22Rv1 (cell line): ENCODE results near the gene SRSF12.
A peak's percentile ranks its signal among the peaks of the same experiment; 100 is the strongest.

Source experiments
- H3K27ac ChIP-seq: fragments of 450-650 bp; 2 replicates; pipeline ENCODE4 v1.5.1; 2017
- ZFX ChIP-seq: fragments of 450-650 bp; IDR thresholded peaks from 2 replicates; pipeline ENCODE4 v1.6.1; 2017; ENCODE audit warnings: antibody characterized with exemption, borderline replicate concordance
- TF ChIP-seq, protein P1 (sequence below): fragments of 450-650 bp; IDR thresholded peaks from 2 replicates; pipeline ENCODE4 v1.5.1; 2017; ENCODE audit warnings: mild to moderate bottlenecking

Gene SRSF12

DNA sequence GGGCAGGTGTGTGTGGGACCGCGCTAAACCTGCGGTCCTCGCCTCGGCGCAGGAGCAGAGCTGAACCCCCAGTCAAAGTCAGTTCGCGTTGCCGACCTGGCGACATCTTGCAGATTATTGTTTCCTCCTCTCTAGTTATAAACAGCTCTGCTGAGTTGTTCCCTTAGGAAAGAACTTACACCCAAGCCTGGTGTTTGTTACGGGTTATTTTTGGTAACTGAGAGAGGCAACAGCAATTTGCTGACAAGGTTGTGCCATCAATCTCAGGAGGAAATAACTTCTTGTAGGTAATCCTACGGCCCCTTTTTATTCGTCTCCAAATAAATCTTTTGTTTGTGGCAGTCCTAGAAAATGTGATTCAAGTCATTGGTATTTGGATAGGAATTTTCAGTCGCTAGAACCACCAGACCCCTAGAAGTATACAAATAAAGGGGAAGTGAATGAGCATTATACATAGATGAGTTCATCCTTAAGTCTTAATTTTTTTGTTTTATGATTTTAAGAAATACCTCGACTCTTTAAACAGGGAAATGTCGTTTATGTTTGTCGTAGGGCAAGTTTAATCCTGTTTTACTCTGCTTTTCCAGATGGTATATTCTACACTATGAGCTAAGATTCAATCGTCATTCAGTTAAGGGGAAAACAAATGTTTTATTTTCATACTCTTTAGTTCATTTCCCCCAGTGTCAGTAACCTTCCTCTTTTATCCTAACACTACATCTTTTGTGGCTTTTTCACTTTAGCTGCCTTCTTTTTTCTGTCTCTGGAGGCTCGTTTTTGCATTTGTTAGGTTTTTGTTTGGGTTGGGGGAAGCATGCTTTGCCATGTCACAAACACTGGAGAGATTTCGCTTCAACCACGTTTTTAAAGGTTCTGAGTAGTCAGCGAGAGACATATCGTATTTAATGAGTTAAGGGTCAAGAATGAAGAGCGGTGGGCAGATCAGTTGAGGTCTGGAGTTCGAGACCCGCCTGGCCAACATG is 29.1 kb upstream of the SRSF12 start:
- peak overlapping the region; percentile 70 for H3K27ac ChIP-seq
- TF ChIP-seq, protein P1, sequence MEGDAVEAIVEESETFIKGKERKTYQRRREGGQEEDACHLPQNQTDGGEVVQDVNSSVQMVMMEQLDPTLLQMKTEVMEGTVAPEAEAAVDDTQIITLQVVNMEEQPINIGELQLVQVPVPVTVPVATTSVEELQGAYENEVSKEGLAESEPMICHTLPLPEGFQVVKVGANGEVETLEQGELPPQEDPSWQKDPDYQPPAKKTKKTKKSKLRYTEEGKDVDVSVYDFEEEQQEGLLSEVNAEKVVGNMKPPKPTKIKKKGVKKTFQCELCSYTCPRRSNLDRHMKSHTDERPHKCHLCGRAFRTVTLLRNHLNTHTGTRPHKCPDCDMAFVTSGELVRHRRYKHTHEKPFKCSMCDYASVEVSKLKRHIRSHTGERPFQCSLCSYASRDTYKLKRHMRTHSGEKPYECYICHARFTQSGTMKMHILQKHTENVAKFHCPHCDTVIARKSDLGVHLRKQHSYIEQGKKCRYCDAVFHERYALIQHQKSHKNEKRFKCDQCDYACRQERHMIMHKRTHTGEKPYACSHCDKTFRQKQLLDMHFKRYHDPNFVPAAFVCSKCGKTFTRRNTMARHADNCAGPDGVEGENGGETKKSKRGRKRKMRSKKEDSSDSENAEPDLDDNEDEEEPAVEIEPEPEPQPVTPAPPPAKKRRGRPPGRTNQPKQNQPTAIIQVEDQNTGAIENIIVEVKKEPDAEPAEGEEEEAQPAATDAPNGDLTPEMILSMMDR, result no peak
- TF ChIP-seq ZFX, result no peak

DNA sequence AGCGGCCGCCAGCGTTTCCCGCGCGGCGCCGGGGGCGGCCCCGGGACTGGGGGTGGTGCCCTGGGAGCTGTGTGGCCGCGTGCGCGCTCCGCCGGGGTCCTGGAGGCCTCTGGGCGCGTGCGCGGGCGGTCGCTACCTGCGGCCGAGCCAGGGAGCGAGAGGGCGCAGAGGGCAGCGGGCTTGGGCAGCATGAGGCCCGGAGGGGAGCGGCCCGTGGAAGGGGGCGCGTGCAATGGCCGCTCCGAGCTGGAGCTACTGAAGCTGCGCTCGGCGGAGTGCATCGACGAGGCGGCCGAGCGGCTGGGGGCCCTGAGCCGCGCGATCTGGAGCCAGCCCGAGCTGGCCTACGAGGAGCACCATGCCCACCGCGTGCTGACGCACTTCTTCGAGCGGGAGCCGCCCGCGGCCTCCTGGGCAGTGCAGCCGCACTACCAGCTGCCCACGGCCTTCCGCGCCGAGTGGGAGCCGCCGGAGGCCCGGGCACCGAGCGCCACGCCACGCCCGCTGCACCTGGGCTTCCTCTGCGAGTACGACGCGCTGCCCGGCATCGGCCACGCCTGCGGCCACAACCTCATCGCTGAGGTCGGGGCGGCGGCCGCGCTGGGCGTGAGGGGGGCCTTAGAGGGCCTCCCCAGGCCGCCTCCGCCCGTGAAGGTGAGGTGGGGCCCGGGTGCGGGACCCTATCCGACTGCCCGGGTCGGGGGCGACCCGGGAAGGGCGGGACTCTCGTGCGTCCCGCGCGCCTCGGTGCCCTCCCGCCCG is 28.3 kb upstream of the SRSF12 start, which contains the start of gene PM20D2:
PM20D2 (plus strand) TSS at position 100 of the 762 bp plus-strand sequence; CDS start at position 190, 90 bp downstream.
- peak within 1 kb of the TSS; percentile 70 for H3K27ac ChIP-seq

DNA sequence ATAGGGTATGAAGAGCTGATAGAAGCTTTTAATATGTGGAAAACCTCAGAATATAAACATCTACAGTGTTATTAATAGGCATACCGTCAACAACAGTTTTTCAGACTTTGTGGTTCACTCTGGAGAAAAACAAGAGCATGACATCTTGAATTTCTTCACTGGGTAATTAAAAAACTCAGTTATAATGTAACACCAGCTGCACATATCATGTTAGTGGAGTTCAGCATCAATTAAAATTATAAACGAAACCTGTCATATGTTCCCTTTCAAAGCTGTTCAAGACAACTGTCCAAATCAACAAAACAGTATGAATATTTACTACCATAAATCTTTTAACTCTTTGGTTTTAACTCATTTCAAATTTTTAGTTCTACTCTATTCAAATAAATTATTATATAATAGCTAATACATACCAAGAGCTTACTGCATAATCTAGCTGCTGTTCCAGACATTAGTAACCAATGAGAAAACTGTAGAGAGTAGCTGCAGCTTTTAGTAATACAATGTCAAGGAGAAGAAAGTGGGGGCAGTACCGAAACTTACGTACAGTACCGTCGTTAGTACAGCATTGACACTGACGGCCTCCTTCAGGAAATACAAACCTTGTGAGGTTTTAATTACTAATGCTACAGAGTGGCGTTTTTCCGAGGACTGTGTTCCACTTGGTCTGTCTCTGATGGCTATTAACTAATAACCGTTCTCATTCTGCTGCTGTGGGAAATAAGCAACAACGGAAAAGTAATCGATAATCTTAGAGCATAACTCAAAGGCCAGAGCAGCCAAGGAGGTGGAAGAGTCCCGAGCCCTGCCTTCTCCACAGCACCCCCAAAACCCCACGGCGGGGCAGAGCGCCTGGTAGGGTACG is 27.5 kb upstream of the SRSF12 start:
- H3K27ac ChIP-seq, result peak overlapping the region; percentile 70
- TF ChIP-seq ZFX, result no peak
- TF ChIP-seq, protein P1, result no peak

More for the DNA sequence above, 28.3 kb upstream of the SRSF12 start, which contains the start of gene PM20D2:
- TF ChIP-seq, protein P1, result no peak
- no peak for TF ChIP-seq ZFX

GRCh38 chr6:89144354-89144906 is 26.6 kb upstream of the SRSF12 start:
- TF ChIP-seq, protein P1, result no peak
- TF ChIP-seq ZFX, result no peak
- H3K27ac ChIP-seq, result peak overlapping the region; percentile 70

GRCh38 chr6:89140347-89141156 is 22.7 kb upstream of the SRSF12 start:
- H3K27ac ChIP-seq, result peak overlapping the region; percentile 80
- TF ChIP-seq, protein P1, result no peak
- no peak for TF ChIP-seq ZFX
